ENCODE data around the gene RHOBTB3. TPM values are rescaled to one million over a fixed set of nuclear protein-coding genes. Genes with fewer than 3 reads are reported as not detected.
"Not testable (repeated sequence)": the region's sequence is repeated elsewhere in the genome, so short reads cannot be mapped to it uniquely, and the experiment has no call there.

The RHOBTB3 gene
- total and polyA plus RNA-seq, 2 donors (not counting 1 experiment from before 2014, with no cell fraction given): 337 to 338 TPM

GRCh38 chr5:95701074-95701473 is 30.1 kb upstream of the RHOBTB3 start:
- Histone ChIP-seq H3K4me1 (ENCODE audit: control insufficient read depth, extremely low read depth, insufficient read depth, low read length) (no peaks in the 10 kb centered on the region), H3K27me3 (ENCODE audit: control insufficient read depth, insufficient read depth, low read length) (no peaks in the 10 kb centered on the region), H3K9me3 (ENCODE audit: control insufficient read depth, insufficient read depth, low read depth, low read length) (no peaks in the 10 kb centered on the region), H4K20me1 (ENCODE audit: control insufficient read depth, extremely low read depth, insufficient read depth, low read length) (no peaks in the 10 kb centered on the region), H3K4me3 (replicated peaks in 1 of 4; ENCODE audit: control extremely low read depth in 1 of 4, insufficient read depth in 1 of 4, low read depth in 3 of 4, low read length in 4 of 4) (no peak overlapping the region), H3K79me2 (ENCODE audit: control insufficient read depth, insufficient read depth, low read length) (no peaks in the 10 kb centered on the region), H3K27ac (ENCODE audit: insufficient read depth, low read length) (no peak overlapping the region), H2AFZ (ENCODE audit: low read length) (no peak overlapping the region), H3K36me3 (ENCODE audit: control insufficient read depth, insufficient read depth, low read length) (no peaks in the 10 kb centered on the region), H3K4me2 (ENCODE audit: extremely low read depth, insufficient read depth, low read length) (no peak overlapping the region), H3K9ac (ENCODE audit: insufficient read depth, low read length) (no peak overlapping the region)
- peak in 1 of 2 donors; percentile 7 for DNase-seq (ENCODE audit: low read depth in 2 of 2)
- TF ChIP-seq EZH2 (IDR thresholded peaks at IDR 0.05; ENCODE audit: low read length, missing control alignments) (no peak), CTCF (conservative IDR thresholded peaks at IDR 0.05 in 1 of 2, IDR thresholded peaks at IDR 0.05 in 1 of 2; ENCODE audit: low read depth in 1 of 2, low read length in 2 of 2) (no peak)

- Histone ChIP-seq H3K9me3 (ENCODE audit: control insufficient read depth, insufficient read depth, low read depth, low read length) (no peaks in the 10 kb centered on the region), H4K20me1 (ENCODE audit: control insufficient read depth, extremely low read depth, insufficient read depth, low read length) (no peaks in the 10 kb centered on the region), H3K27me3 (ENCODE audit: control insufficient read depth, insufficient read depth, low read length) (no peaks in the 10 kb centered on the region), H3K9ac (ENCODE audit: insufficient read depth, low read length) (no peak overlapping the region), H3K4me2 (ENCODE audit: extremely low read depth, insufficient read depth, low read length) (no peak overlapping the region), H3K4me3 (replicated peaks in 1 of 4; ENCODE audit: control extremely low read depth in 1 of 4, insufficient read depth in 1 of 4, low read depth in 3 of 4, low read length in 4 of 4) (no peak overlapping the region), H3K27ac (ENCODE audit: insufficient read depth, low read length) (no peak overlapping the region), H3K4me1 (ENCODE audit: control insufficient read depth, extremely low read depth, insufficient read depth, low read length) (no peaks in the 10 kb centered on the region), H3K79me2 (ENCODE audit: control insufficient read depth, insufficient read depth, low read length) (no peaks in the 10 kb centered on the region), H2AFZ (ENCODE audit: low read length) (no peak overlapping the region), H3K36me3 (ENCODE audit: control insufficient read depth, insufficient read depth, low read length) (no peaks in the 10 kb centered on the region)
- DNase-seq (ENCODE audit: low read depth in 2 of 2): no peak
- TF ChIP-seq CTCF (conservative IDR thresholded peaks at IDR 0.05 in 1 of 2, IDR thresholded peaks at IDR 0.05 in 1 of 2; ENCODE audit: low read depth in 1 of 2, low read length in 2 of 2): no peak
- TF ChIP-seq EZH2 (IDR thresholded peaks at IDR 0.05; ENCODE audit: low read length, missing control alignments): no peak
These were observed 27.0 kb upstream of the RHOBTB3 start for GRCh38 chr5:95704150-95704549.

GRCh38 chr5:95706196-95706595 is 24.9 kb upstream of the RHOBTB3 start:
- H3K36me3 ChIP-seq (ENCODE audit: control insufficient read depth, insufficient read depth, low read length); DNase-seq (ENCODE audit: low read depth in 2 of 2); H4K20me1 ChIP-seq (ENCODE audit: control insufficient read depth, extremely low read depth, insufficient read depth, low read length); H3K9ac ChIP-seq (ENCODE audit: insufficient read depth, low read length); H3K79me2 ChIP-seq (ENCODE audit: control insufficient read depth, insufficient read depth, low read length); H2AFZ ChIP-seq (ENCODE audit: low read length); H3K4me1 ChIP-seq (ENCODE audit: control insufficient read depth, extremely low read depth, insufficient read depth, low read length); H3K4me2 ChIP-seq (ENCODE audit: extremely low read depth, insufficient read depth, low read length); H3K27me3 ChIP-seq (ENCODE audit: control insufficient read depth, insufficient read depth, low read length); H3K27ac ChIP-seq (ENCODE audit: insufficient read depth, low read length); H3K4me3 ChIP-seq (replicated peaks in 1 of 4; ENCODE audit: control extremely low read depth in 1 of 4, insufficient read depth in 1 of 4, low read depth in 3 of 4, low read length in 4 of 4); H3K9me3 ChIP-seq (ENCODE audit: control insufficient read depth, insufficient read depth, low read depth, low read length): not testable (repeated sequence)

All from fibroblast of lung (primary cell).